Mucosa of descending colon (tissue), 3 donors: ENCODE data around the gene TNNI2. TPM values are rescaled to one million over a fixed set of nuclear protein-coding genes. Genes with fewer than 3 reads are reported as not detected.

Experiments
- ATAC-seq: fragments of 200-7000 bp; cut with Tn5 transposase; one replicate; pipeline ENCODE4 v1.9.1; 2020; ENCODE audit warnings: mild to moderate bottlenecking, moderate library complexity
- DNase-seq, 3 donors: peaks; one replicate each; pipeline ENCODE4 v3.0.0-alpha.2; 2020
- H3K36me3 ChIP-seq: fragments of 200-600 bp; one replicate; pipeline ENCODE4 v1.8.0; 2021; ENCODE audit warnings: low read depth, mild to moderate bottlenecking
- H3K4me1 ChIP-seq: fragments of 200-600 bp; one replicate; pipeline ENCODE4 v1.8.0; 2021; ENCODE audit warnings: low read depth, mild to moderate bottlenecking
- H3K4me3 ChIP-seq: fragments of 200-600 bp; one replicate; pipeline ENCODE4 v1.8.0; 2021; ENCODE audit warnings: mild to moderate bottlenecking
- H3K9me3 ChIP-seq: fragments of 200-600 bp; one replicate; pipeline ENCODE4 v1.8.0; 2021; ENCODE audit warnings: mild to moderate bottlenecking
- intact Hi-C, 2 donors: fragments of 100-400 bp; cut with DNase I in 1 of 2; cut with micrococcal nuclease in 1 of 2; formaldehyde crosslinking; loops; one replicate each; pipeline versions ENCODE4 v1.11.0 to v1.11.1; 2022; cut with DNase I, micrococcal nuclease
- total RNA-seq, 3 donors: library from RNA; stranded (reverse); fragmentation: NEBNext Ultra II Directional in 2 of 3; extraction: Animal tissue kit (Norgen Biotek cat#: 25700) in 2 of 3; gene quantifications; one replicate each; pipeline versions ENCODE4 v1.2.1 to v1.2.4, GENCODE V29; 2021 to 2023
- TF ChIP-seq, protein P1 (sequence below): fragments of 200-600 bp; IDR thresholded peaks from one replicate; pipeline ENCODE4 v1.8.0; 2022; ENCODE audit warnings: antibody characterized with exemption, mild to moderate bottlenecking
- donor health status: DM: no; HTN: no; CAD: no; lungs with moderate emphysema.
- donor health status: DM: no; HTN: no; CAD: no.
- donor health status: DM: no; HTN: yes; CAD: no.

Gene TNNI2
- total RNA-seq, 3 donors from 2014 or later, result 0.46 TPM; not detected in 2

DNA sequence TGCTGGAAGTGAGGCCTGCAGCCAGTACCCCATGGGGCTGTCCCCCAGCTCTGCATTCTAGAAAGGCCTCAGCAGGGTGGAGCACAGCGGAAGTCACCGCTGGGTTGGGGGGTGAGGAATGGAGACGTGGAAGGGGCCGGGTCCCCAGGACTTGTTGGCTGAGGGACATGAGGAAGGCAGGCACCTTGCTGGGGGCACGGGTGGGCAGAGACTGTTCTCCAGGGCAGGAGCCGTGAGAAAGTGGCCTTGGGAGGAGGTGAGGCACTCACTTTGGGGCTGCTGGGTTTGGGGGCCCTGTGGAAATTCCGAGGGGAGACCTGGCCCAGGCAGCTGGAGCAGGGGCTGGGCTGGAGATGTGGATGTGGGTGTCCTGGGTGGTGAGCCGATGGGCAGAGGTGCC, 5.0 kb downstream of the TNNI2 start:
- DNase-seq (no peak), ATAC-seq (no peak)
- no peaks in the 10 kb centered on the region for H3K9me3 ChIP-seq
- no peaks in the 10 kb centered on the region for H3K36me3 ChIP-seq
- H3K4me3 ChIP-seq, result no peak overlapping the region
- H3K4me1 ChIP-seq, result no peaks in the 10 kb centered on the region
- TF ChIP-seq, protein P1, sequence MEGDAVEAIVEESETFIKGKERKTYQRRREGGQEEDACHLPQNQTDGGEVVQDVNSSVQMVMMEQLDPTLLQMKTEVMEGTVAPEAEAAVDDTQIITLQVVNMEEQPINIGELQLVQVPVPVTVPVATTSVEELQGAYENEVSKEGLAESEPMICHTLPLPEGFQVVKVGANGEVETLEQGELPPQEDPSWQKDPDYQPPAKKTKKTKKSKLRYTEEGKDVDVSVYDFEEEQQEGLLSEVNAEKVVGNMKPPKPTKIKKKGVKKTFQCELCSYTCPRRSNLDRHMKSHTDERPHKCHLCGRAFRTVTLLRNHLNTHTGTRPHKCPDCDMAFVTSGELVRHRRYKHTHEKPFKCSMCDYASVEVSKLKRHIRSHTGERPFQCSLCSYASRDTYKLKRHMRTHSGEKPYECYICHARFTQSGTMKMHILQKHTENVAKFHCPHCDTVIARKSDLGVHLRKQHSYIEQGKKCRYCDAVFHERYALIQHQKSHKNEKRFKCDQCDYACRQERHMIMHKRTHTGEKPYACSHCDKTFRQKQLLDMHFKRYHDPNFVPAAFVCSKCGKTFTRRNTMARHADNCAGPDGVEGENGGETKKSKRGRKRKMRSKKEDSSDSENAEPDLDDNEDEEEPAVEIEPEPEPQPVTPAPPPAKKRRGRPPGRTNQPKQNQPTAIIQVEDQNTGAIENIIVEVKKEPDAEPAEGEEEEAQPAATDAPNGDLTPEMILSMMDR, result no peak
- intact Hi-C loops, result no loop called here

DNA sequence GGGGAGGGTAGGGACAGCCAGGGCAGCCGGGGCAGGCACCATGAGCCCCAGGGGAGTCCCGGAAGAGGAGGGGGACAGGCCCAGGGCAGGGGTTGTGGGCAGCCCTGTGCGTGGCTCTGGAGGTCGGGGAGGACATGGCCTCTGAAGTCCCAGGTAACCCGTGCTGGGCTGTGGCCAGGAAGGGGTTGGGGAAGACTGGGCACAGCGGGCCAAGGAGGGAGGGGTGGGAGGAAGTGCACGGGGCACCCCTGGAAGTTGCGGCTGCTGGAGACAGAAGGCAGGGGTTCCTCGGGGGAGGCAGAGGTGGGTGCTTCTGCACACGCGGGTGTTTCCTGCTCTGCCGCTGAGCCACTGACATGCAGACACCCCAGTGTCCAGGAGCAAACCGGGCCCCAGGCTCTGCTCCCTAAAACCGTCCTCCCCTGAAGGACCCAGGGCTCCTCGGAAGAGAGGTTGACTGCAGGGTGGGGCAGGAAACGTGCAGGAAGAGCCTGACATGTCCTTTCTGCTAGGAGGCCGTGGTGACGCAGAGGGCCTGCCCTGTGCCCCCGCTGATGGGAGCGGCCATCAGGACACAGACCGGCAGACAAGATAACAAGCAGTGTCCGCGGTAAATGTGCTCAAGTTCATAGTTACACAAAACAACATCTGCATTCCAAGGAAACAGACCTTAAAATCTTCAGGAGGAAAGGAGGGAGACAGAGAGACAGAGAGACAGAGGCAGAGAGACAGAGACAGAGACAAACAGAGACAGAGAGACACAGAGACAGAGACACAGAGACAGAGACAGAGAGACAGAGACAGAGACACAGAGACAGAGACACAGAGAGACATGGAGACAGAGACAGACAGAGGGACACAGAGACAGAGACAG, 5.7 kb downstream of the TNNI2 start:
- DNase-seq (peak; percentile 35 to 85 (median 56)), ATAC-seq (peak; percentile 78)
- TF ChIP-seq, protein P1, result no peak
- no peaks in the 10 kb centered on the region for H3K4me1 ChIP-seq
- no peak overlapping the region for H3K4me3 ChIP-seq
- H3K9me3 ChIP-seq, result no peaks in the 10 kb centered on the region
- H3K36me3 ChIP-seq, result no peaks in the 10 kb centered on the region
- intact Hi-C loops, result no loop called here

GRCh38 chr11:1845095-1845429, 6.3 kb downstream of the TNNI2 start:
- TF ChIP-seq, protein P1, result no peak
- DNase-seq (no peak), ATAC-seq (no peak)
- Histone ChIP-seq H3K4me3 (no peak overlapping the region), H3K9me3 (no peaks in the 10 kb centered on the region), H3K36me3 (no peaks in the 10 kb centered on the region), H3K4me1 (no peaks in the 10 kb centered on the region)
- intact Hi-C loops, result no loop called here

DNA sequence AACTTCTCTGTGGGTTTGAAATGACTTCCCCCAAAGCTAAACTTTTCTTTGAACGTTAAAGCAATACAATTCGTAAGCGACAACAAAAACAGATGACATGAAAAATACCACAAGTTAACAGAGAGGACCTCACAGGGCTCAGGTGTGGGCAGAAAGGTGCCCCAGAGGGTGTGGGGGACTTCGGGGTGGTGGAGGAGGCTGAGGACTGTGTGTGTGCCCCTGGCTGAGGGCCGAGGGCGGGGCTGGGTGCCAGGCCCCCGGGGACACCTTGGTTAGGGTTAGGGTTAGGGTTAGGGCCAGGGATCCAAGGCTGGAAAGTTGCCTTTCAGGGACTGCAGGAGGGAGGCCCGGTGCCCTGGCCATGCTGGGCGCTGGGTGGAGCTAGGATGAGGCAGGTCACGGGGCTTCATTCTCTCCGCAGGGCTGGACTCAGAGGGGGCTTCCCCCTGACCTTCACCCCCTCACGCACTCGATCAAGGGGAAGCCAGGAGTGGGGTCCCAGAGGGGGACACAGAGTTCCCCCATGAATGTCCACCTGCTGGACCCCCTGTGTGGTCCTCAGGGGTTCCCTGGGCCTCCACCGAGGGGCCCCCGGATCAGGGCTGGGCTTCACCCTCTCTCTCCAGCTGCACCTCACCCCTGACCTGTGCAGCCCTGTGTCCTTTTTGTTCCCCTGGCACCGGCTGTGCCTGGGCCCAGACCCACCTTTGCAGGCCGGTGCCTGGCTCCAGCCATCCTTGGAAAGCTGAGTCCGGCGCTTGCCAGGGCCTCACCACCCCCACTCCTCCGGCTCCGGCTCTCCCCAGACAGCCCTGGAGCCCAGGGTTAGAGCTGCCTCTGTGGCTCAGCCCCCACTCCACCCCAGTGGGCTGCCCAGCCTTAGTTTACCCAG, 7.0 kb downstream of the TNNI2 start:
- no peaks in the 10 kb centered on the region for H3K4me1 ChIP-seq
- DNase-seq (peak in 2 of 3 donors; percentile 23 to 52), ATAC-seq (no peak)
- intact Hi-C loops, result no loop called here
- TF ChIP-seq, protein P1, result no peak
- H3K9me3 ChIP-seq, result no peaks in the 10 kb centered on the region
- H3K36me3 ChIP-seq, result no peaks in the 10 kb centered on the region
- no peak overlapping the region for H3K4me3 ChIP-seq

- Histone ChIP-seq H3K4me3 (no peak overlapping the region), H3K4me1 (no peaks in the 10 kb centered on the region), H3K36me3 (no peaks in the 10 kb centered on the region), H3K9me3 (no peaks in the 10 kb centered on the region)
- intact Hi-C loops, result no loop called here
- TF ChIP-seq, protein P1, result no peak
- ATAC-seq (no peak), DNase-seq (peak in 2 of 3 donors; percentile 18 to 51)
Measured at GRCh38 chr11:1846453-1846932, 7.7 kb downstream of the TNNI2 start.
